GM21786 (cell line): ENCODE measurements around the gene TGFBRAP1.

Source experiments
- ATAC-seq: cut with Tn5 transposase; IDR thresholded peaks from one replicate; pipeline ENCODE4 v1.9.1; 2021; ENCODE audit not compliant: unreplicated experiment

Gene TGFBRAP1

DNA sequence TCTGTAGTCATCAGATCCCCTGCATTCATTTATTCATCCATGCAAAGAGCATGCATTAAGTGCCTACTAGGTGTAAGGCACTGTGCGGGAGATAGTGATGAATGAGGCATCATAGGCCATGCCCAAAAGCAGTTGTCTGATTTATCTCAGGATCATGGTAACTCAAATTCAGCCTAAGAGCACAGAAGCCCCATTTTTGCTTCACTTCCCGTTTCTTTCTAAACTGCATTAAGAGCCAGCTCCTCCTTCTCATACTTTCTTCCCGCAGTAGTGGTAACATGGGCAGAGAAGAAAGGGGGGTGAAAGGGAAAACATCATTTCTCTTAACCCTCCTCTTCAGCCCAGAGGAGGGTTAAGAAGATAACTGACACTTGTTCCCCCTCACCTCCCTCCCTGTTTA, 85.1 kb downstream of the TGFBRAP1 start:
- ATAC-seq: no peak

DNA sequence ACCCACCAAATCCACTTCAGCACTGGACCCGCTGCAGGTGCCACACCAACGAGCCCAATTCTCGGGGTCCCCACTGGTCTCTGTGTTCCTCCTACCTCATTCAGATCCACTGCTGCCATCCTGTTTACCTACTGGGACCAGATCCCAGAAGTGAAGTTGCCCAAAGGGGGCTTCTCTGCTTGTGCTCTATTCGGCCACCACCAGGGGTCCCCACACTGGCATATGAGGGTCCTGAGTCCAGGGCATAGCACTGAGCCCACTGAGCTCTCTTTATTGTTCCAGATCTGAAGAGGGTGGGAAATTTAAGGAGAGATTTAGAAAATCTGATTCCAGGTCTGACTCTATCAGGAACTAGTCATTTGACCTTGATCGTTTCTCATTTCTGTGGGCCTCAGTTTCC, 85.6 kb downstream of the TGFBRAP1 start:
- no peak for ATAC-seq

DNA sequence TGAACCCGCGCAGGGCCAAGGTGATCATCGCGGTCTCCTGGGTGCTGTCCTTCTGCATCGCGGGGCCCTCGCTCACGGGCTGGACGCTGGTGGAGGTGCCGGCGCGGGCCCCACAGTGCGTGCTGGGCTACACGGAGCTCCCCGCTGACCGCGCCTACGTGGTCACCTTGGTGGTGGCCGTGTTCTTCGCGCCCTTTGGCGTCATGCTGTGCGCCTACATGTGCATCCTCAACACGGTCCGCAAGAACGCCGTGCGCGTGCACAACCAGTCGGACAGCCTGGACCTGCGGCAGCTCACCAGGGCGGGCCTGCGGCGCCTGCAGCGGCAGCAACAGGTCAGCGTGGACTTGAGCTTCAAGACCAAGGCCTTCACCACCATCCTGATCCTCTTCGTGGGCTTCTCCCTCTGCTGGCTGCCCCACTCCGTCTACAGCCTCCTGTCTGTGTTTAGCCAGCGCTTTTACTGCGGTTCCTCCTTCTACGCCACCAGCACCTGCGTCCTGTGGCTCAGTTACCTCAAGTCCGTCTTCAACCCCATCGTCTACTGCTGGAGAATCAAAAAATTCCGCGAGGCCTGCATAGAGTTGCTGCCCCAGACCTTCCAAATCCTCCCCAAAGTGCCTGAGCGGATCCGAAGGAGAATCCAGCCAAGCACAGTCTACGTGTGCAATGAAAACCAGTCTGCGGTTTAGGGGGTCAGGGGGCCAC, 87.1 kb downstream of the TGFBRAP1 start:
- ATAC-seq: no peak

GRCh38 chr2:105241443-105241842, 88.1 kb downstream of the TGFBRAP1 start, which contains the start of gene GPR45:
GPR45 (plus strand) TSS chr2:105241743; CDS start chr2:105241859, 116 bp downstream.
- no peak for ATAC-seq

DNA sequence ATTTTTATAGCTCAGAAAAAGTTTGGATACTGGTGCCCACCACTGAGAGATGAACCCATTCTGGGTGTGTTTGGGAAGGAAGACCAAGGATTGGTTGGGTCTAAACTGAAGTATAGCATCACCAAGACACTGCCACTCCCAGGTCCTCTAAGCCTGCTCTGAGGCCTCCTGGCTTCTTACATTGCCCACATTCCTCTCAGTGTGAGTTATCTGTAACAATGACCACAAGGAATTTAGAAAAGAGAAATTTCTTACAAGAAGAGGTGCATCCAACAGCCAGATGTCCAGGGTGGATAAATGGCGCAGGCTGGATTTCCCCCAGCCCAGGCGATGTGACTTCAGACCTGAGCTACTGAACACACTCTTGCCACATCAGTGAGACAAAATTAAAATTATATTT, 89.6 kb downstream of the TGFBRAP1 start:
- no peak for ATAC-seq

DNA sequence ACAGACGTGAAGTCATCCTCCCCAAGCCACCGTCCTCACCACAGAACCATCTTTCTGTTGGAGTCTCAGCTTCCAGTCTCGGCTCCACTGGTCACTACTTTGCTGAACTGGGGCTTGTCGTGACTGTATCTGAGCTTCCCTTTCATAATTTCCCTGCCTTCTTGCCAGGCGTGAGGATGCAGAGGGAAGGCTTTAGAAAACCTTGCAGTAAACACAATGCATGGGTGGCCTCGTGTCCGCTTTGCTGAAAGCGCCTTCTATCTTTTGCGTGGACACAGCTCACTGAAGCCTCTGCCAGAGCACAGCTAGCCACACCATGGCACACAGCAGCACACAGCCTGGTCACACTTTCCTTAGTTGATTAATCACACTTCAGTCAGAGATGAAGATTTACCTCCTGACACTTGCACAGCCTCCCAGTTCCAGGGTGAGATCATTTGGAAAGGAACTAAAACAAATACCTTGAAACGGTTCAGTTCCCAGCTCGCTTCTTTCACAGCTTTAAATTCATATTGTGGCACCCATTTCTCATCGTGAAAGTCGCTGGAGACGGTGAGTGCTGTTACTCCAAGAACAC, 90.8 kb downstream of the TGFBRAP1 start:
- no peak for ATAC-seq

- ATAC-seq: no peak
Observed at GRCh38 chr2:105237045-105237765, 92.3 kb downstream of the TGFBRAP1 start.

GRCh38 chr2:105236060-105236424, 93.5 kb downstream of the TGFBRAP1 start:
- ATAC-seq: no peak

- ATAC-seq: peak; percentile 65
Observed at GRCh38 chr2:105235388-105236059, 94.0 kb downstream of the TGFBRAP1 start.

GRCh38 chr2:105231232-105231619, 98.3 kb downstream of the TGFBRAP1 start:
- ATAC-seq: no peak

DNA sequence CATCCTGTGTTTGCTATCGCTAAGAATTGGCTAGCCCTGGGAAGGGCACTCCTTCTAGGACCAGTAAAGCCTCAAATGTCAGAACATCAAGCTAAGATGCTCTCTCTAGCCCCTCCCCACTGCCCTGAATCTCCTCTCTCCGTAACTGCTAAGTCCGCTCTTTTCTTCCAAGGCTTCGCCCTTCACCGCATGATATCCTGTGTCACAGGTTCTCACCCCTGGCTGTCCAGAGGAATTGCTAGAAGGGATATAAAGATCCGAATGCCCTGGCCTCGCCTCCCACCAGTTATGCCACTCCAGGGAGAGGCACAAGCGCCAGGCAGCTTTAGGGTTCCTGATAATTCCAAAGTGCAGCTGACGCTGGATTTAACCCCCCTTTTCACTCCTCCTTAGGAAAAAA, 105.1 kb downstream of the TGFBRAP1 start:
- ATAC-seq: no peak

- ATAC-seq: no peak
Observed at GRCh38 chr2:105220604-105221003, 108.9 kb downstream of the TGFBRAP1 start.

DNA sequence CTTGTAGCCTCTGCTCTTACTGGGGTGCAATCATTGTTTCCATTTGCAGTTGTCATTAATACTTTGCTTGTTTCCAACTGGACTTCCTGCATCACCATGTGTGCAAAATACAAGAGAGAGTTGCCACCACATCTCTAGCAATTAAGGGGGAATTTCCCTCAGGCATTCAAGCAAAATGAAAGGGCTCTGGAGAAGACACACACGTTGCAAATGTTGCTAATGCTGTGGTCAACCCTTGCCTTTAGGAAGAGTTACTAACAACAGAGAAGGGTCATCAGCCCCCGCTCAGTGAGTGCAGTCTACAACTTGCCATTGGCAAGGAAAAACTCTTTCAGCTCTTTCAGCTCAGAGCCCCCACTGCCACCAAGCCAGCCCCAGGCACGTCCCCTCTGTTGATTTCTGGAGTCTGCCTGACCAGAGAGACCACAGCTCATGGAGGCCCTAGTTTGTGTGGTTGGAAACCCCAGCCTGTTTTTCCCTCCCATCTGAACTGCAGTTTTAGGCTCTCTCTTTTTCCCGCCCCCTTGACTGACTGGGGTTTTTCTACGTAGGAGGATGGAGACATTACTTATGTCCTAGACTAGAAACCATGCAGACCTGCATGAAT, 113.8 kb downstream of the TGFBRAP1 start:
- ATAC-seq: peak; percentile 48
